Activated gamma-delta T cell treated with Interleukin-2 at 50 U/mL for 16 hours (primary cell): ENCODE results near the gene CACNA1E.

ENCODE experiments used
- DNase-seq: peaks from one replicate; pipeline ENCODE4 v3.0.0-alpha.2; 2020

CACNA1E gene

GRCh38 chr1:181485287-181486097 lies 2.2 kb downstream of the CACNA1E start:
- DNase-seq: no peak

GRCh38 chr1:181486098-181486420 lies 2.7 kb downstream of the CACNA1E start:
- DNase-seq: no peak

DNA sequence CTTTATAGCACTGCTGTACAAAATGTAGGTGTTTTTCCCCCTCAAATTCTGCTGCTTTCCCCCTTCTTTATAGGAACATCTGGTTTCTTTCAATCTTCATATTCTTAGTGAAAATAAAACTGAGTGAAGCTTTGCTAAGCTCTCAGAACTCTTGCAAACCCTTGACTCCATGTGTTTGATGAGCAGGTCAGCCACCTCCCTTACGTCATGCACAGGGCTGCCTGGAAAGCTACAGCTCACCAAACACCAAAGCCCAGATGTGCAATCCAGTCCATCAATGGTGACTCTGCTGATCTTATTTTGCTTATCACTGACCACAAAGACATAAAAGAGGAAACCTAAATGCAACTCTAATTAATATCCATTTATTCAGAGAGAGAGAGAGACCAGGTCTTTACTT lies 5.5 kb downstream of the CACNA1E start:
- DNase-seq: no peak

DNA sequence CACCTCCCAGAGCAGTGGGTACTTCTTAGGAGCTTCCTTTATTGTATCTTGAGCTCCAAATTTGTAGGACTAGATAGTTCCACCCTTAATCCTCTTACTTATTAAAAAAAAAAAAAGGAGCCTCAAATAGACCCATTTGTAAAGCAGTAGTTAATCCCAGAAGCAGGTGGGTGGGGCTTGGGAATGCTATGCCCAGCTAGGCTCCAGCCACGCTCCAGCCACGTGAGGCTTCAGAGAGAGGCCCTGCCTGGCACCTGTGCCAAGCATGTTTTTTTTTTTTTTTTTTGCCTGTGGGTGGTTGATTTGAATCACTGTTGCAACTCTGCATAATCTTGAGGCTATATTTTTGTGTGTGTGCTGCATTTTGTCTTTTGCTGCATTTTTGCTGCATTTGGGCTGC lies 7.0 kb downstream of the CACNA1E start:
- no peak for DNase-seq

- no peak for DNase-seq
These were observed 7.7 kb downstream of the CACNA1E start for GRCh38 chr1:181490740-181491712.

DNA sequence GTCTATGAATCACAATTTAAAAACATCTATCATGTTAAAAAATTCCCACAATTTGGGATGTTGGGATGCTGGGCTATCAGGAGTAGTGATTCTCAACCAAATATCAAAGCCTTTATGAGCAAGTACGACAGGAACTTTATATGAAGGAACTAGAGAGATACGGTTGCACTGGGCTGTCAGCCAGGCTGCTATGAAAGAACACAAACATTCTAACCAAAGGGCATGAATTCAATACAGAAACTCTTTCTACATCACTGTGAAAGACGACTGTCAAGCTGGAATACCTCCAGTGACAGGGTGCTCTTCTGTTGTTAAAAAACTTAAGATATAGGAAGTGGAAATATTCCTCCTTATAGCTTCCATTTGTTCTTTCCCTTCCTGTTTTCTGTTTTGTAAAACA lies 9.8 kb downstream of the CACNA1E start:
- no peak for DNase-seq

- no peak for DNase-seq
These were observed 10.6 kb downstream of the CACNA1E start for GRCh38 chr1:181493885-181494284.

DNA sequence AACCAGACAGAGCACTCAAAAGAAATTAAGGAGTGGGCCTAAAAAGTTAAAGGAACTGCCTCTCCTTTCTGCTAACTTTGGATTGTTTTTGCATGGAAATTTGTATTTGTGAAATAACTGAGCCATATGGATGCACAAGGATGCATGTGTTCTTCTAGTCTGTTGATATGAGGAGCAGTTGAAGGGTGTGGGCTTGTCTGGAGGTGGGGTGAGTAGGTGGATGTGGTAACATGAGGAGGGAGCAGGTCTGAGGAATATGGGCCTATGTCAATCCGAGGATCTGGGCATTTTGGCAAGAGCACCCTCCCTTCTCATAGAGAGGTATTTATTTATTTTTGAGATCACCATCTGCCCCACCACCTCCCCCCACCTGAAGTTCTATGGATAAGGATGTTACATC lies 13.4 kb downstream of the CACNA1E start:
- DNase-seq: no peak

DNA sequence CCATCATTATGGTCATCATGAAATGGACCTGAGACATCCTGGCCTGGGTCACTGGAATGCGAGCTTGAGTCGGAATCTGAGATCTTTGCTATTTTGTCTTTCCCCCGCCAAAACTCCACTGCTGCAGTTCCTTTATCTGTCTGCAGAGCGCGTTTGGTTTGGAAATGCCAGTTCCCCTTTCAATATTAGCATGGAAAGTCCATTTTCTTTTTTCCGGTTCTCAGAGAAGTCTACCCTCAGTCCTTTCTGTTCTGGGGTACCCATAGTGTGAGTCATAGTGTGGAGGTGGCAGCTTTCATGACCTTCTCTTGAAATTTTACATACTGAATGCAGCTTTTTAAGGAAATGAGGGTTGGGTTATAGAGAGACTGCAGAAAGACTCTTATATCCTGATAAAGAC lies 14.6 kb downstream of the CACNA1E start:
- DNase-seq: no peak

DNA sequence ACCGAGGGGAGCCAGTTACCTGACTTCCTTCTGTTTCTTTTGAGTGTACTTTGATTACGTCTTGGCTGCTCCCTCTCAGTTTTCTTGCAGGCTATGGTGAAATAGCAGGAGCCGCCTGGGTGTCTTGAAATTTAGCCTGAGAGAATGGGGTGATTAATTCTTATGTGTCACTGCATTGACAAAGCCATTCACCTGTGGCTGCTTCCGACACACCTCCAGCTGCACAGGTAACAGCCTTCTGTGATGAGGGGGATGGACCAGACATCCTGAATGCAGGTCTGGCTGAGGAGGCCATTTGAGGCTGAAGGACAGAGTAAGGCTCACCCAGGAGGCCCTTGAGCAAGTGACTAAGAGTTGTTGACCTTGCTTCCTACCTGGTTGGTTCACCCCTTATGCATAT lies 16.5 kb downstream of the CACNA1E start:
- DNase-seq: no peak

DNA sequence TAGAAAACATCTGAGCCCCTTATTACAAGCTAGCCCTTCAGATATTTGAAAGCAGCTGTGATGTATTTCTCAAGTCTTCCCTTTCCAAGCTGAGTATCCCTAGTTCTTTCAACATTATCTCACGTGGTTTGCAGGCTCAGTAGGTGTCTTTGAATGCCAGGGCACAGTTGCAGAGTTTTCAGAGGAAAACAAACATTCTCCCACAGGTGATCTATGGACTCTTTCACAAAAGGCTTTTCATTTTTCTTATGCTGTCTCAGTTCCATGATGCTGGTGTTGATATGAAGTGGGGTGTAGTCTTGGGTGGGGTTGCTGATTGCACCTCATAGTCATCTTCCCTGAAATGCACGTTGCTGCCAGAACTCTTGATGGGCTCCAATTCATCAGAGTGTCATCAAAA lies 17.3 kb downstream of the CACNA1E start:
- no peak for DNase-seq

DNA sequence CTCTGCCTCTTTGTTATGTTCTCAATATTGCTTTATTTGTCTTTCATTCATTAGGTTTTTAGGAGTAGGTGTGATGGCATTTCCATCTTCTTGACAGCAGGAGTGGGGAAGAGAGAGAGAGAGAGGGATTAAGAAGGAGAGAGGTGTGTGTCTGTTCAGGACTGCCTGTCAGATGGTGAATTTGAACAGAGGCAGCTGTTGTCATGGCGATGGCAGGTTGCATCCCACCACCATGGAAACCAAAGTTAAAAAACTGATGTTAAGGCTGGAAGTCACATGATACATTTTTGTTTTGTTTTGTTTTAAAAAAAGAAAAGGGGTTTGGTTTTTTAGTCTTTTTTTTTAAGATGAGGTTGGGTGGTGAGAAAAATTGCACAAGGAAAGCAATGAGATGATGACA lies 18.3 kb downstream of the CACNA1E start:
- DNase-seq: no peak

DNA sequence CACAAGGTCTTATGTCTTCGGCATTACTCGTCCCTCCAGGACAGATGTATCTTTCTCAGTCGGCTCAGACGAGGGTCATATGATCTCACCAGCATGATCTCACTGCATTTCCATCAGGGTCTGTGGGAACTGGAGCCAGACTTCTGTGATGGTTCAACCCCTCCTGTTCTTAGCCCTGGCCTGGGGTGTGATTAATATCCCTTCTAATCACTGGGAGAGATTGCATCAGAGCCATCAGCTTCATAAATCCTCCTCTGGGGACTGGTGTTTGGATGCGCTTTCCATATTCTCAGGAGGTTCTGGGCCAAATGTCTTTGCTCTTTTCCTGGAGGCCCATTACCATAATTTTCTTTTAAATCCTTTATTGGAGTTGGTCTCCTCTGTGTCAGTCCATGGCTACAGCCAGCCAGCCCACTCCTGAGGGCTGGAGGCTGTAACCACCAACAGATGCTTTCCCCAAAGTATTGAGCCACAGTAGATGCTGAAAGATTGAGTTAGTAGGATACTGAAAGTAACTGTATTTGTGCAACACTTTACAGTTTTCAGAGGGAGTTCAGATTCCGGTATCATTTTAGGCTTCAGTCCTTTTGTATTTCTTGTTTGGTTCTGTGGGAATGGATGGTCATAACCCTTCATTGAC lies 20.0 kb downstream of the CACNA1E start:
- DNase-seq: no peak

GRCh38 chr1:181504399-181504842 lies 21.1 kb downstream of the CACNA1E start:
- DNase-seq: no peak

GRCh38 chr1:181506563-181507353 lies 23.4 kb downstream of the CACNA1E start:
- no peak for DNase-seq

- DNase-seq: no peak
These were observed 25.3 kb downstream of the CACNA1E start for GRCh38 chr1:181508486-181509165.

DNA sequence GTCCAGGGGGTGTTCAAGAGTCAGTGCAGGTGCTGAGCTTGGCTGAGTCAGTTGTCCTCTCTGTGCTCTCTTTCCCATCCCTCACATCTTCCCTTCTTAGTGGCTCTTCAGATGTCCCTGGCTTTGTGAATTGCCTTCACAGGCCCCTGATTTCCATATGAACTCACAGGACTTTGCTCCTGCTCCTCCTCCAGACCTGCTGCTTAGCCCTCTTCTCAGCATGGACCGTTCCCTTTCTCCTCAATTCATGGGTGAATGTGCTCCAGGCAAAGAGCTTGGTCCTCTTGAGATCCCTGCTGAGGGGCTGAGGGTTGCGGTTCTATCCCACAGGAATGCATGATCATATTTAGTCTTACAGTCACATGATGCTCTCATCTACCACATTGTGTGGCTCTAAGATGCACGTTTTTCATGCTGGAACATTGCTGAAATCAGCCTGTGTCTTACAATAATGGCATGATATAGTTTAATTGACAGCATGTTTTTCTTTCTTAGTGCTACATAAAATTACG lies 30.5 kb downstream of the CACNA1E start:
- DNase-seq: no peak

DNA sequence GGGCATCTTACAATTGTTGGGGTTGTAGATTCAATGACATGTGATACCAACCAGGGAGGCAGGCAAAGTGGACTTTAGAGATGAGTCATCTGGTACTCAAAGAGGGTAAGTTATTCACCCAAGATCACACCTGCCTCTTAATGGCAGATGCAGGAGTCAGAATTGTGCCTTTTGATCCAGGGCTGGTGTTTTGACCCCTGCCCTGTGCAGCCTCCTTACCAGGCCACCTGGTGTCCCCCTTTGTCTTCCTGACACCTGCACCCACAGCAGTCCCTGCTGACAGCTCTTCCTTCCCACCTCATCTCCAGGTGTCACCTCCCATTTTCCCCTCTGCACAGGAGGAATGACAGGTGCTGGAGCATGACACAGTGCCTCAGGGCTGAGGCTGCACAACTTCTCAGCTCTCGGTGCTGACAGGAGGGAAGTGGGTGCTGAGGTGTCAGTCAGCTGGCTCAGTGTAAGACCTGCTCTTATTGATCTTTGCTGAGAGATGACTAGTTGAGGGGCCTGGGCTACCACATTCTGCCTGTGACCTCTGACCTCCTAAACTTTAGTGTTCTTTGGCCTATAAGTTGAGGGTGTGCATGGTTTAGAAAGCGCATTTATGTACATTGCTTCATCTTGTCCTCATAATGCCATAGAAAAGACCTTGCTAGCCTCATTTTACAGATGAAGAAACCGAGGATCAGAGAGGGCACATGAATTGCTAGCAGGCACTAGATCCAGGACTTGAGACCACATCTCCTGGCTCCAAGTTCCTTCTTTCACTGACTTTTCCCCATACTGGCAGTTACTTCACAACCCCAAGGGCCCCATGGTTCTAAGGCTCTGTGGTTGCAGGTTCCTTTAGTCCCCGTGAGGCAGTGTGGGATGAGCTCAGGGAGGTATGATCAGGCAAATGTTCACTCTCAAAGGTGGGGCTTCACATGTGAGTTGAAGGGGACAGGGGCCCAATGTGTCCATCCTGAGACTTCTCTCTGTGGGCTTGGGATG lies 31.3 kb downstream of the CACNA1E start:
- no peak for DNase-seq

DNA sequence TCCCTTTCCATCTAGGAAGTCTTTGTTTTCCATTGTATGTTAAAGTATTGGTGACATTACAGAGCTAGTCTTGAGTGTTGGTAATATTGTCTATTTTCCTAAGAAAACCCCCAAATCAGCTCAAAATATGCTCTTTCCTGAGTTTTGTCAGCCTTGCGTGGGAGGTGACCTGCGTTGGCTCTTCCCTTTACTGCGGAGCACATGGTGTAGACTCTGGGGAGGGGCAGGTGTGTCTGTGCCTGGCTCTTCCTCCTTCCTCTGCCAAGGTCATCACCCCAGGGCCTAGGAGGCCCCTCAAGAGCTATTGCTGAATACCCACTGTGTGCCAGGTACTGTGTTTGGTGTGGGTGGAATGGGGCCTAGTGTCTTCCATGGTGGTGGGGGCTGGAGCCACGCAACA lies 33.4 kb downstream of the CACNA1E start:
- DNase-seq: no peak

DNA sequence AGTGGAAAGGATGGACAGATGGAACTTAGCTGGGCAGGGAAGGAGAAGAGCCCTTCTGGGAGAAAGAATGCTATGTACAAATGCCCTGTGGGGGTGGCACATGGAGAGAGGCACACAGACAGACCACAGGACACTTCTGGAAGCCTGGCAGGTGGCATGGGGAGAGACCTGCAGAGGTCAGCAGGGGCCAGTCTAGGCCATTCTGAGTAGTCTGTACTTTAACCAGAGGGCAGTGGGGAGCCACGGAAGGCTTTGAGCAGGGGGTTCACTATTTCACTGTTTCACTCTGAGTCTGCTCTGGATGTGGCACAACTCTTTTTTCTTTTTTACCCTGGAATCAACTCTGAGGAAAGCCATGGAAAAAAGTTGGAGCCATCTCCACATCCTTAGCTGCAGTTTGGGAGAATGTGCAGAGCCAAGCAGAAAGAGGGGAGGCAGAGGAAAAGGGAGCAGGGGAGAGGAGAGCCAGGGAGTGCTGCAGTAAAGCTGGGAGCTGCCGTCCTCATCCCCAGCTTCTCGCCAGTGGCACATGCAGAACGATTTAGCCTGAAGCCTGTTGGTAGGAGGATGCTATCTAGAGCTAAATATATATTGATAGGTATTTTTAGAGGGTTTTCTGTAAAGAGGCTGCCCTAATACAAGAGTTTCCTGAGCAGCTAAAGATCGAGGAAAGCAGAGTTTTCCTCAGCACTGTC lies 34.0 kb downstream of the CACNA1E start:
- no peak for DNase-seq
